ENCODE measurements around the gene JPH2.

DNA sequence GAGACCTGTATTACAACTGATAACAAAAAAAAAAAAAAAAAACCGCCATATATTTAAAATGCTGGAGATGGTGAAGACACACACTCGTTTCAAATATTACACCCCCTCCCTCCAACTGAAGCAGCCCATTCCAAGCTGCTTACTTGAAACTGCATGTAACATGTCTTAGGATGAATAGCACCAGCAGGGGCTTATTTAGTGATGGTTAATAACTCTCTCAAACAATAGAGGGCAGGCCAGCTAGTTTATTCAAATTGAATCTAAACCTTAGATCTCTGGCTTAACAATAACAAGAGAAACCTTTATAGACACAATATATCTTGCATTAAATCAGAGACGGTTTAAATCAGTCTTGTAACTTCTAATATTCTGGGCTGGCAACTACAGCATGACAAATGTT is 9.3 kb upstream of the JPH2 start:
- no peak for TF ChIP-seq POLR2A (IDR thresholded peaks at IDR 0.05)
- TF ChIP-seq, protein P1, sequence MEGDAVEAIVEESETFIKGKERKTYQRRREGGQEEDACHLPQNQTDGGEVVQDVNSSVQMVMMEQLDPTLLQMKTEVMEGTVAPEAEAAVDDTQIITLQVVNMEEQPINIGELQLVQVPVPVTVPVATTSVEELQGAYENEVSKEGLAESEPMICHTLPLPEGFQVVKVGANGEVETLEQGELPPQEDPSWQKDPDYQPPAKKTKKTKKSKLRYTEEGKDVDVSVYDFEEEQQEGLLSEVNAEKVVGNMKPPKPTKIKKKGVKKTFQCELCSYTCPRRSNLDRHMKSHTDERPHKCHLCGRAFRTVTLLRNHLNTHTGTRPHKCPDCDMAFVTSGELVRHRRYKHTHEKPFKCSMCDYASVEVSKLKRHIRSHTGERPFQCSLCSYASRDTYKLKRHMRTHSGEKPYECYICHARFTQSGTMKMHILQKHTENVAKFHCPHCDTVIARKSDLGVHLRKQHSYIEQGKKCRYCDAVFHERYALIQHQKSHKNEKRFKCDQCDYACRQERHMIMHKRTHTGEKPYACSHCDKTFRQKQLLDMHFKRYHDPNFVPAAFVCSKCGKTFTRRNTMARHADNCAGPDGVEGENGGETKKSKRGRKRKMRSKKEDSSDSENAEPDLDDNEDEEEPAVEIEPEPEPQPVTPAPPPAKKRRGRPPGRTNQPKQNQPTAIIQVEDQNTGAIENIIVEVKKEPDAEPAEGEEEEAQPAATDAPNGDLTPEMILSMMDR (IDR thresholded peaks at IDR 0.05), result no peak
